Progenitor cell of endocrine pancreas (in vitro differentiated cells): ENCODE results near the gene MRPL37. TPM values are rescaled to one million over a fixed set of nuclear protein-coding genes. Genes with fewer than 3 reads are reported as not detected.
A peak's percentile ranks its signal among the peaks of the same experiment; 100 is the strongest.

ENCODE experiments used
- DNase-seq: peaks from one replicate; pipeline ENCODE4 v3.0.0; 2021; ENCODE audit warnings: low spot score; ENCODE audit not compliant: unreplicated experiment
- H3K27ac Mint-ChIP-seq: 2 replicates; pipeline ENCODE4 v1.8.0; 2021; ENCODE audit warnings: mild to moderate bottlenecking, moderate library complexity, mixed read lengths
- H3K27me3 Mint-ChIP-seq: 2 replicates; pipeline ENCODE4 v1.8.0; 2021; ENCODE audit warnings: mixed read lengths
- H3K36me3 Mint-ChIP-seq: 2 replicates; pipeline ENCODE4 v1.8.0; 2022; ENCODE audit warnings: mixed read lengths; ENCODE audit not compliant: insufficient read depth
- H3K4me1 Mint-ChIP-seq: 2 replicates; pipeline ENCODE4 v1.8.0; 2021; ENCODE audit warnings: low read depth, mixed read lengths
- H3K4me3 Mint-ChIP-seq: 2 replicates; pipeline ENCODE4 v1.8.0; 2021; ENCODE audit warnings: low read depth, mild to moderate bottlenecking, moderate library complexity, mixed read lengths
- H3K9me3 Mint-ChIP-seq: 2 replicates; pipeline ENCODE4 v1.8.0; 2021; ENCODE audit warnings: low read depth, mixed read lengths
- total RNA-seq: library from RNA; stranded (reverse); gene quantifications from 2 replicates; pipeline ENCODE4 v1.2.1, GENCODE V29; 2021
- TF ChIP-seq, protein P1 (sequence below): fragments of 200-600 bp; sonication (generic); IDR thresholded peaks from one replicate; pipeline ENCODE4 v1.5.0; 2021; ENCODE audit warnings: antibody characterized with exemption, mild to moderate bottlenecking; ENCODE audit not compliant: unreplicated experiment

MRPL37 gene
- total RNA-seq, 1 donor from 2014 or later: 61.9 TPM

DNA sequence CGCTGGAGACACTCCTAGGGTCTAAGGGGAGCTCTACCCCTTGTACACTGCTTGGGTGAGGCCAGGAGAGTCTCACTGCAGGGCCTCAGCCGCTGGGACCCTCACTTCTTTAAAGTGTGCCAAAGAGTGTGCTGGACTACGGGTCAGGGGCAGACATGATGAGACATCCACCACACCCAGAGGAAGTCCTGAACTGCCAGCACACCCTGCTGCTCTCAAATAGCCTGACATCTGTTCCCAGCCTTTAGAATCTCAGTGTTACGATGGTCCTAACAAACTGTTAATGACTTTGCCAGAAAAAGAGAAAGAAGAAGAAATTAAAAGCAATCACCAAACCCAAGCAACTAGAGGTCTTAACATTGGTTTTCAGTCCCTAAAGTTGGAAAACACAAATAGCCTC lies 49.0 kb downstream of the MRPL37 start:
- Mint-ChIP-seq H3K36me3 (peaks cover 6% of the 10 kb centered on the region), H3K4me3 (no peak overlapping the region), H3K27me3 (no peaks in the 10 kb centered on the region), H3K27ac (peak overlapping the region; percentile 10), H3K4me1 (peaks cover 3% of the 10 kb centered on the region), H3K9me3 (no peaks in the 10 kb centered on the region)
- DNase-seq: no peak
- TF ChIP-seq, protein P1, sequence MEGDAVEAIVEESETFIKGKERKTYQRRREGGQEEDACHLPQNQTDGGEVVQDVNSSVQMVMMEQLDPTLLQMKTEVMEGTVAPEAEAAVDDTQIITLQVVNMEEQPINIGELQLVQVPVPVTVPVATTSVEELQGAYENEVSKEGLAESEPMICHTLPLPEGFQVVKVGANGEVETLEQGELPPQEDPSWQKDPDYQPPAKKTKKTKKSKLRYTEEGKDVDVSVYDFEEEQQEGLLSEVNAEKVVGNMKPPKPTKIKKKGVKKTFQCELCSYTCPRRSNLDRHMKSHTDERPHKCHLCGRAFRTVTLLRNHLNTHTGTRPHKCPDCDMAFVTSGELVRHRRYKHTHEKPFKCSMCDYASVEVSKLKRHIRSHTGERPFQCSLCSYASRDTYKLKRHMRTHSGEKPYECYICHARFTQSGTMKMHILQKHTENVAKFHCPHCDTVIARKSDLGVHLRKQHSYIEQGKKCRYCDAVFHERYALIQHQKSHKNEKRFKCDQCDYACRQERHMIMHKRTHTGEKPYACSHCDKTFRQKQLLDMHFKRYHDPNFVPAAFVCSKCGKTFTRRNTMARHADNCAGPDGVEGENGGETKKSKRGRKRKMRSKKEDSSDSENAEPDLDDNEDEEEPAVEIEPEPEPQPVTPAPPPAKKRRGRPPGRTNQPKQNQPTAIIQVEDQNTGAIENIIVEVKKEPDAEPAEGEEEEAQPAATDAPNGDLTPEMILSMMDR: no peak

DNA sequence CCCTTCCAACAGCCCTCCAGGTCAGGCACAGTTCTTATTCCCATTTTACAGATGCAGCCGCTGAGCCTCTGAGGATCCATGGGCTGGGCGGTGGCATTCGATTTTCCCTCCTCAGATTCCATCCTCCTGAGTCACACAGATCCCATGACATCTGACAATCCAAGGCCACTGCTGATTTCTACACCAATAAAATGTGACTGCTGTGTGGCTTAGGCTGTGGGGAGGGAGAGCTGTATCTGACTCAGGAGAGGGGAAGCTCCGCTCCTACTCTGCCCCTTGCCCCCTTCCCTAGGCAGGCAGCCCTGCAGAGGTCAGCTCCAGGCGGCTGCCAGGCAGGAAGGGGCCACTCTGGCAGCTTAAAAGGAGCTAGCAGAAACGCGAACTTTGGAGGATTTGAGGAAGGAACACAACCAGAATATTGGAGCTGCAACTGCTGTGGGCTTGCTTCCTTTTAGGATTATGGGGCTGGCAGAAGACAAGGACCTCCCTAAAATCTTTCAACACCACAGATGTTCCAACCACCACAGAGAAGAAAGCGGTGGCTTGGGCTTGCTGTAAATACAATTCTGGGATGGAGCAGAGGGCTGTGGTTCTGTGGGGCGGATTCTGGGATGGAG lies 50.0 kb downstream of the MRPL37 start:
- H3K36me3 Mint-ChIP-seq: peaks cover 1% of the 10 kb centered on the region
- H3K27ac Mint-ChIP-seq: peak overlapping the region; percentile 59
- no peaks in the 10 kb centered on the region for H3K27me3 Mint-ChIP-seq
- no peak overlapping the region for H3K4me3 Mint-ChIP-seq
- TF ChIP-seq, protein P1: no peak
- DNase-seq: no peak
- no peaks in the 10 kb centered on the region for H3K9me3 Mint-ChIP-seq
- H3K4me1 Mint-ChIP-seq: peaks cover 3% of the 10 kb centered on the region

DNA sequence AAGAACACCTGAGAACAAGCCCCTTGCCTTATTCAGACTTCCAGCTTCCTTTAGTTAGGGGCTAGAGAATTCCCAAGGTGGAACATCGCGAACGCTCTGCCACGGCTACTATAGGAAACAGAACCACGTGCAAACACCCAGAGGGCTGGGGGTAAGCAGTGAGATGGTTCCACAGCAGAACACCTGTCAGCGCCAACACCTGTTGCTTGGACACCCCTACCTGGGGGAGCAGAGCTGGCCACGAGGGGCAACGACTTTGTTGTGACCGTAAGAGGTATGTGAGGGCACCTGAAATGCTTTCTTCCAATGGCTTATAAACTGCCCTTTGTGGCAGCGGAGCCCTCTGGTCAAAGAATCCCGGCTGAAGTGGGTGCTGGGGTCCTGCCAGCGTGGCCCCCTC lies 50.7 kb downstream of the MRPL37 start:
- H3K27ac Mint-ChIP-seq: no peak overlapping the region
- TF ChIP-seq, protein P1: no peak
- peaks cover 1% of the 10 kb centered on the region for H3K36me3 Mint-ChIP-seq

DNA sequence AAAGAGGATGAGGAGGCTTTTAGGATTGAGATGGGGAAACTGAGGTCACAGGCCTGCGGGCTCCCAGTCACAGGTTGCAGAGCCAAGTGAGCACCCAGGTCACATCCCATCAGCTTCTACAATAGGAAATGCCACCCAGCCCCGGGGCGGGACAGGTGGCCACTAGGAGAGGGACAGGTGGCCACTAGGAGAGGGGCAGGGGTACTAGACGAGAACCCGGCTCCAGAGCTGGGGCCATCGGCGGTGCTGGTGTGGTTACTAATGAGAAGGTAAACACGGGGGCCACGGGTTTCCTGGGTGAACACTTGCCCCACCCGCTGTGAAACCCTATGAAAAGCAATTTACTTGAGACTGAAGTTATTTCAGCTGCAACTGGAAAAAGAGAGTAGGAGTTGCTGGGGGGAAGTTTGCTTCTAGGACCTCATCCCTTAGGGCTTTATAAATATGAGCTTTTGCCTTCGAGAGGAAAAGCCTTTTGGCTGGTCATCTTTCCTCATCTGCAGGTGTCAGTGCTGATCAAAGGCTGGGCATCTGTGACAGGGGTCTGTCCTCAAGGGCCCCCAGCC lies 52.5 kb downstream of the MRPL37 start:
- DNase-seq: no peak
- Mint-ChIP-seq H3K4me3 (no peak overlapping the region), H3K27me3 (no peaks in the 10 kb centered on the region), H3K9me3 (no peaks in the 10 kb centered on the region), H3K36me3 (peaks cover 4% of the 10 kb centered on the region), H3K4me1 (peaks cover 7% of the 10 kb centered on the region), H3K27ac (peak overlapping the region; percentile 13)
- TF ChIP-seq, protein P1: no peak

More for the DNA sequence above, 50.7 kb downstream of the MRPL37 start:
- no peak for DNase-seq
- no peak overlapping the region for H3K4me3 Mint-ChIP-seq
- no peaks in the 10 kb centered on the region for H3K27me3 Mint-ChIP-seq
- peaks cover 3% of the 10 kb centered on the region for H3K4me1 Mint-ChIP-seq
- H3K9me3 Mint-ChIP-seq: no peaks in the 10 kb centered on the region

DNA sequence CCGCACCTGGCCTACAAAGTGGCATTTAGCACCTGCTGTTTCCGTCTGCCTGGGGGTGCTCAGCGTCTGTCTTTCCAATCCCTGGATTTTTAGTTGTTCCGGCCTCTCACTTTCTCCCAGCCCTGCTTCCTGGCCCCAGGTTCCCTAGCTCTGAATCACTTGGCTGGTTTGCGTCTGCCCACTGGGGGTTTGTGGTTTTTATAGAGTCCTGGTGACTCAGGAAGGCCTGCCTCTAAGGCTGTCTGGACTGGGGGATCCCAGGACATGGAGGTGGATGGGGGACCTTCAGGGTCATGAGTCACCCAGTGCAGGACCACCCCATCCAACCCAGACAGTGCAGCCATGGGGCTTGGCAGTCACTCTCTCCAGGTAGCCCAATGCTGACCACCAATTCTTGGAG lies 53.5 kb downstream of the MRPL37 start:
- no peaks in the 10 kb centered on the region for H3K27me3 Mint-ChIP-seq
- H3K4me1 Mint-ChIP-seq: peaks cover 7% of the 10 kb centered on the region
- no peak overlapping the region for H3K4me3 Mint-ChIP-seq
- DNase-seq: no peak
- no peak overlapping the region for H3K27ac Mint-ChIP-seq
- TF ChIP-seq, protein P1: no peak
- H3K36me3 Mint-ChIP-seq: peaks cover 10% of the 10 kb centered on the region
- H3K9me3 Mint-ChIP-seq: no peaks in the 10 kb centered on the region
